ENCODE results near the gene OTOS.

Gene OTOS

DNA sequence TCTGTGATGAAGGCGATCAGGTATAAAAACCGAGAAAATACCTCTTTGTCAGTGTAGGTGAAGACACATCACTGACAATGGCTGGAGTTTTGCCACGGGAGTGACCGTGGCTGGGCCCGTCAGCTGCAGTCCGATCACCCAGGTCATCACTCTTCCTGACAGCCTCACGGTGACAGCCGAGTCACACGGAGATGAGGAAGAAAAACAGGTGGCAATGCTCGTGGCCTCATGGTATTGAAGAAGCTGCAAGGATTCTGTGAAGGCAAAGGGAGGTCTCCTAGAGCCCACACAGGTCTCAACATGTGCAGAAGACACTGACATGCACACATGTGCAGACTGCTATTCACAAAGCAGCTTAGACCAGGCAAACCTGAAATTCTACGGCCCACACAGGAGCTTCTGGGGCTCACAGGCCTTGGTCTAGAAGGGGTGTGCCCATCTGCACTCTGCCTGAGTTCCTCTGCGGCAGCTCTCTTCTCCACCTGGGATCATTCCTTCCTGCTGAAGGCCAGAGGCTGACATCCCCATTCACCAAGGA, 11.8 kb downstream of the OTOS start:
- Histone ChIP-seq H3K4me3 (ENCODE audit: severe bottlenecking) (no peak overlapping the region), H3K27ac (ENCODE audit: poor library complexity, severe bottlenecking) (no peak overlapping the region), H3K9me3 (ENCODE audit: severe bottlenecking) (no peaks in the 10 kb centered on the region), H3K27me3 (ENCODE audit: insufficient read depth, poor library complexity, severe bottlenecking) (no peaks in the 10 kb centered on the region), H3K36me3 (ENCODE audit: low read depth) (peaks cover 40% of the 10 kb centered on the region), H3K4me1 (ENCODE audit: insufficient read depth, poor library complexity, severe bottlenecking) (no peaks in the 10 kb centered on the region)
- TF ChIP-seq, protein P1, sequence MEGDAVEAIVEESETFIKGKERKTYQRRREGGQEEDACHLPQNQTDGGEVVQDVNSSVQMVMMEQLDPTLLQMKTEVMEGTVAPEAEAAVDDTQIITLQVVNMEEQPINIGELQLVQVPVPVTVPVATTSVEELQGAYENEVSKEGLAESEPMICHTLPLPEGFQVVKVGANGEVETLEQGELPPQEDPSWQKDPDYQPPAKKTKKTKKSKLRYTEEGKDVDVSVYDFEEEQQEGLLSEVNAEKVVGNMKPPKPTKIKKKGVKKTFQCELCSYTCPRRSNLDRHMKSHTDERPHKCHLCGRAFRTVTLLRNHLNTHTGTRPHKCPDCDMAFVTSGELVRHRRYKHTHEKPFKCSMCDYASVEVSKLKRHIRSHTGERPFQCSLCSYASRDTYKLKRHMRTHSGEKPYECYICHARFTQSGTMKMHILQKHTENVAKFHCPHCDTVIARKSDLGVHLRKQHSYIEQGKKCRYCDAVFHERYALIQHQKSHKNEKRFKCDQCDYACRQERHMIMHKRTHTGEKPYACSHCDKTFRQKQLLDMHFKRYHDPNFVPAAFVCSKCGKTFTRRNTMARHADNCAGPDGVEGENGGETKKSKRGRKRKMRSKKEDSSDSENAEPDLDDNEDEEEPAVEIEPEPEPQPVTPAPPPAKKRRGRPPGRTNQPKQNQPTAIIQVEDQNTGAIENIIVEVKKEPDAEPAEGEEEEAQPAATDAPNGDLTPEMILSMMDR (IDR thresholded peaks at IDR 0.05; ENCODE audit: poor library complexity, severe bottlenecking): no peak
- no peak for ATAC-seq (ENCODE audit: low read depth)
- DNase-seq (ENCODE audit: low spot score): no peak

DNA sequence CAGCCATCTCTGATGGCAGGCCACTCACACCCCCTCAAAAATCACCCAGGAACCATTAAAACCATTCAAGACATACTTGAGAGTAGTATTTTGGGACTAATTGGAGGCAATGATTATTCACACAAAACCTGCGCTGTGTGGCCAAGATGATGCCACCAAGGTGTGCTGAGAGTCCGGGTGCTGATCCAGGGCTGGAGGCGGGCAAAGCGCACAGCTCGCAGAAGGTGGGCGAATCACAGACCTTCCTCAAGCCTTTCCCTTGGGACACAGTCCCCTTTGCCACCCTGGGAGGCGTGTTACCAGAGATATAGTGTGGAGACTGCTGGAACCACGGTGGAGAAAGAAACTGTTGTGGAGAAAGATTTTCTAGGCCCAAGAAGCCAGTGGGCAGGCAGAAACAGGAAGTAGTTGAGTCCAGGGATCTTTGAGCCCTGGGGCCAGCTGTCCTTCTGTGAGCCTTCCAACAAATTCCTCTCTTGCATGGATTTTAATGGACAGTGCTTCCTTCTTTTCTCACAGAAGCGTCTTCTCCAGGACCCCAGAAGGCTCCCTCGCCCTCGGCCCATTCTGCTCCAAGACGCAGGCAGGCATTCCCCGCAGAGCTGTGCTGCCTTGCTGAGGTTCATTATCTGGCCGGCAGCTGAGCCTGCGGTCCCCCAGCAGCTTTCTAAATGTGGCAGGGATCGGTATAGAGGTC, 12.4 kb downstream of the OTOS start:
- H3K27me3 ChIP-seq (ENCODE audit: insufficient read depth, poor library complexity, severe bottlenecking): no peaks in the 10 kb centered on the region
- peaks cover 33% of the 10 kb centered on the region for H3K36me3 ChIP-seq (ENCODE audit: low read depth)
- H3K27ac ChIP-seq (ENCODE audit: poor library complexity, severe bottlenecking): no peak overlapping the region
- ATAC-seq (ENCODE audit: low read depth) (no peak), DNase-seq (ENCODE audit: low spot score) (no peak)
- H3K4me1 ChIP-seq (ENCODE audit: insufficient read depth, poor library complexity, severe bottlenecking): no peaks in the 10 kb centered on the region
- H3K4me3 ChIP-seq (ENCODE audit: severe bottlenecking): no peak overlapping the region
- H3K9me3 ChIP-seq (ENCODE audit: severe bottlenecking): no peaks in the 10 kb centered on the region
- TF ChIP-seq, protein P1 (IDR thresholded peaks at IDR 0.05; ENCODE audit: poor library complexity, severe bottlenecking): no peak

DNA sequence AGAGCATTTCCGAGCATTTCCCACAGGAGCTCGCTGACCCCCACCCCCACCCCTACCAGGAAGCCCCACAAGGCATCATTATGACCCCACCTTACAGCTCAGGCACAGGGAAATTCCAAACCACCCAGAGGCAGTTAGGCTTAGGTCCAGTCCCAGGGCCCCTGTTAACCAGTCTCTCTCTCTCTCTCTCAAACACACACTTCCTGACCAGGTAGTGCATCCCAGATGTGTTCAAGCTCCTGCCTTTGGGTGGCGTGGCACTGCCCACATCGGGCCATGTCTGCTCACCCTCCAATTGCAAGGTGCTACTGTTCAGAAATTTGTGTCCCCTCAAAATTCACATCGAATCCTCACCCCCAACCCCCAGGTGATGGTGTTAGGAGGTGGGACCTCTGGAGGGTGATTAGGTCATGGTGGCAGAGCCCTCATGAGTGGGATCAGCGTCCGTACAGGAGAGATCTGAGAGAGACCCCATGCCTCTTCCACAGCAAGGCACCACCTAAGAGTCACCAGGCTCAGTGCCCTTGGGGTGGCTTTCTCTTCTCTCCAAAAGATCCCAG, 13.2 kb downstream of the OTOS start:
- Histone ChIP-seq H3K9me3 (ENCODE audit: severe bottlenecking) (no peaks in the 10 kb centered on the region), H3K4me3 (ENCODE audit: severe bottlenecking) (no peak overlapping the region), H3K27me3 (ENCODE audit: insufficient read depth, poor library complexity, severe bottlenecking) (no peaks in the 10 kb centered on the region), H3K27ac (ENCODE audit: poor library complexity, severe bottlenecking) (no peak overlapping the region), H3K36me3 (ENCODE audit: low read depth) (peaks cover 25% of the 10 kb centered on the region), H3K4me1 (ENCODE audit: insufficient read depth, poor library complexity, severe bottlenecking) (no peaks in the 10 kb centered on the region)
- ATAC-seq (ENCODE audit: low read depth) (no peak), DNase-seq (ENCODE audit: low spot score) (no peak)
- TF ChIP-seq, protein P1 (IDR thresholded peaks at IDR 0.05; ENCODE audit: poor library complexity, severe bottlenecking): no peak

DNA sequence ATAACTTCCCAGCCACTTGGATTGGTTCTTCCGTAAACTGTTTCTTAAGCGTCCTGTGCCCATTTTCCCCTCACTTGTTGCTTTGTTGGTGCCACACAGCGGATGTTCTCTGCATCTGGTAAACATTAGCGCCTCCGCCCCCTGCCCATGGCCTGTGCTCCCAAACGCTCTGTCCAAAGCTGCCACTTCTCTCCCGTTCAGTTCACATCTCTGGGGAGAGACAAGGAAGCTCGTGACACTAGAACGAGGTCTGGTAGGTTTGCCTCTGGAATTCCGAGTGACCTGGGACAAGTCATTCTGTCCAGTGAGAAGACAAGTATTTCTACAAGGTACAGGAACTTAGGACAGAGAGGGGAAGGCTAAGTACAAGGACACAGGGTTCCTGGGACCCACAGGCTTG, 13.7 kb downstream of the OTOS start:
- no peaks in the 10 kb centered on the region for H3K9me3 ChIP-seq (ENCODE audit: severe bottlenecking)
- ATAC-seq (ENCODE audit: low read depth): no peak
- DNase-seq (ENCODE audit: low spot score): no peak
- H3K36me3 ChIP-seq (ENCODE audit: low read depth): peaks cover 22% of the 10 kb centered on the region
- no peak overlapping the region for H3K4me3 ChIP-seq (ENCODE audit: severe bottlenecking)
- TF ChIP-seq, protein P1 (IDR thresholded peaks at IDR 0.05; ENCODE audit: poor library complexity, severe bottlenecking): no peak
- H3K4me1 ChIP-seq (ENCODE audit: insufficient read depth, poor library complexity, severe bottlenecking): no peaks in the 10 kb centered on the region
- no peaks in the 10 kb centered on the region for H3K27me3 ChIP-seq (ENCODE audit: insufficient read depth, poor library complexity, severe bottlenecking)
- H3K27ac ChIP-seq (ENCODE audit: poor library complexity, severe bottlenecking): no peak overlapping the region

DNA sequence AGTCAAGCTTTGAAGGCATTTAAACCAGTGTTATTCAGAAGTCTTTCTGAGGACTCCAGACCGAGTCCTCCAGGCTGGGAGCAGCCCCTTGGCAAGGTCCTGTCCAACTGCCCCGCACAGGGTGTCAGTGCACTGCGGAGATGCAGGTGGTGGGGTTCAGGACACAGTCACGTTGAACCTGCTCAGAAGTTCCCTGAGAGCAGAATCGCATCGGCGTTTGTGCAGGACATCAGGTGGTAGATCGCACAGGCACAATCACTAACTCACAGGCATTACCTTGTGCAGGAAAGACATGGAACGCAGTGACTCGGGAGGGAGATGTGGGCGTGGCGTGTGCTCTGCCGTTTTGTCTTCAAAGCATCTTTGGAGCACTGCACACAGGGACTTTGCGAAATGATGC, 14.7 kb downstream of the OTOS start:
- H3K36me3 ChIP-seq (ENCODE audit: low read depth): peaks cover 20% of the 10 kb centered on the region

More for the DNA sequence above, 14.7 kb downstream of the OTOS start:
- no peaks in the 10 kb centered on the region for H3K9me3 ChIP-seq (ENCODE audit: severe bottlenecking)
- no peaks in the 10 kb centered on the region for H3K27me3 ChIP-seq (ENCODE audit: insufficient read depth, poor library complexity, severe bottlenecking)
- no peak for DNase-seq (ENCODE audit: low spot score)
- no peak overlapping the region for H3K4me3 ChIP-seq (ENCODE audit: severe bottlenecking)
- H3K27ac ChIP-seq (ENCODE audit: poor library complexity, severe bottlenecking): no peak overlapping the region
- no peak for ATAC-seq (ENCODE audit: low read depth)
- no peaks in the 10 kb centered on the region for H3K4me1 ChIP-seq (ENCODE audit: insufficient read depth, poor library complexity, severe bottlenecking)
- TF ChIP-seq, protein P1 (IDR thresholded peaks at IDR 0.05; ENCODE audit: poor library complexity, severe bottlenecking): no peak
